ENCODE measurements around the gene PDE1A. TPM values are rescaled to one million over a fixed set of nuclear protein-coding genes. Genes with fewer than 3 reads are reported as not detected.

PDE1A gene
- total and polyA plus RNA-seq, 2 of the 4 experiments (the other 2 are of a cell fraction): 0.24 to 0.90 TPM

- no peak overlapping the region for H2BK20ac ChIP-seq (ENCODE audit: low read depth, low read length)
- no peak overlapping the region for H2AK5ac ChIP-seq (ENCODE audit: low read depth, low read length)
- no peaks in the 10 kb centered on the region for H3K36me3 ChIP-seq (ENCODE audit: control insufficient read depth, insufficient read depth, low read length)
- no TSS peak for BruUV-seq (replicated peaks)
- CTCF ChIA-PET: interaction anchor here (0.6 kb wide), 1 partner anchor 149 kb away, joined by 3 read pairs; no protein-coding TSS in a partner anchor
- TF ChIP-seq, protein P1, sequence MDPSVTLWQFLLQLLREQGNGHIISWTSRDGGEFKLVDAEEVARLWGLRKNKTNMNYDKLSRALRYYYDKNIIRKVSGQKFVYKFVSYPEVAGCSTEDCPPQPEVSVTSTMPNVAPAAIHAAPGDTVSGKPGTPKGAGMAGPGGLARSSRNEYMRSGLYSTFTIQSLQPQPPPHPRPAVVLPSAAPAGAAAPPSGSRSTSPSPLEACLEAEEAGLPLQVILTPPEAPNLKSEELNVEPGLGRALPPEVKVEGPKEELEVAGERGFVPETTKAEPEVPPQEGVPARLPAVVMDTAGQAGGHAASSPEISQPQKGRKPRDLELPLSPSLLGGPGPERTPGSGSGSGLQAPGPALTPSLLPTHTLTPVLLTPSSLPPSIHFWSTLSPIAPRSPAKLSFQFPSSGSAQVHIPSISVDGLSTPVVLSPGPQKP (IDR thresholded peaks at IDR 0.05; ENCODE audit: borderline replicate concordance, low read depth, low read length): no peak
- no peak for TF ChIP-seq USF2 (IDR thresholded peaks at IDR 0.05; ENCODE audit: low read depth, low read length)
- TF ChIP-seq CEBPB (IDR thresholded peaks at IDR 0.05; ENCODE audit: low read depth, low read length): no peak
- TF ChIP-seq MAZ (IDR thresholded peaks at IDR 0.05; ENCODE audit: borderline replicate concordance, low read depth, low read length): no peak
- no peak for TF ChIP-seq POLR2A (IDR thresholded peaks at IDR 0.05; ENCODE audit: low read depth, low read length)
- no peak for TF ChIP-seq MAFK (IDR thresholded peaks at IDR 0.05; ENCODE audit: low read depth, low read length)
- no peak for TF ChIP-seq SMC3 (IDR thresholded peaks at IDR 0.05; ENCODE audit: low read depth, low read length)
- TF ChIP-seq NFE2L2 (IDR thresholded peaks at IDR 0.05; ENCODE audit: low read depth, low read length): no peak
- no peak for TF ChIP-seq RFX5 (IDR thresholded peaks at IDR 0.05; ENCODE audit: low read depth, low read length)
- TF ChIP-seq RAD21 (IDR thresholded peaks at IDR 0.05; ENCODE audit: low read length): no peak
- no peak for TF ChIP-seq CHD1 (IDR thresholded peaks at IDR 0.05; ENCODE audit: low read depth, low read length)
- no peak overlapping the region for H2AK9ac ChIP-seq (replicated peaks; ENCODE audit: low read depth, low read length, poor library complexity)
- H3K56ac ChIP-seq (ENCODE audit: extremely low read depth, insufficient read depth, low read length): no peak overlapping the region
- no peak overlapping the region for H3K4me3 ChIP-seq (ENCODE audit: insufficient read depth, low read depth, low read length)
- H2AFZ ChIP-seq (replicated peaks; ENCODE audit: low read length, poor library complexity): no peak overlapping the region
- no peak overlapping the region for H3K23ac ChIP-seq (ENCODE audit: low read depth, low read length)
- no peaks in the 10 kb centered on the region for H3K27me3 ChIP-seq (ENCODE audit: control insufficient read depth, insufficient read depth, low read length)
- no peak overlapping the region for H3K9ac ChIP-seq (ENCODE audit: low read depth, low read length)
- POLR2A ChIA-PET (ENCODE audit: unreplicated experiment): no interaction called here
- no peak overlapping the region for H4K8ac ChIP-seq (ENCODE audit: low read depth in 2 of 2, low read length in 2 of 2)
- no peak overlapping the region for H2BK5ac ChIP-seq (ENCODE audit: low read depth, low read length, poor library complexity, severe bottlenecking)
- WGBS, 2 experiments (ENCODE audit: extremely low coverage in 2 of 2, insufficient read length in 1 of 2): no CpG with 5 or more reads among the region's 5 CpGs
- no peak overlapping the region for H3K14ac ChIP-seq (replicated peaks; ENCODE audit: low read depth, low read length)
- H3K9me3 ChIP-seq (ENCODE audit: control insufficient read depth, insufficient read depth, low read length): no peaks in the 10 kb centered on the region
- ATAC-seq (ENCODE audit: low read depth) (no peak), DNase-seq (no peak)
- intact Hi-C loops (cut with micrococcal nuclease) (loop anchor here (10.0 kb wide), 1 partner anchor 226 kb away; no protein-coding TSS in a partner anchor), dilution Hi-C loops (cut with HindIII; ENCODE audit: low sequenced_read_pairs, unreplicated experiment) (no loop called here), in situ Hi-C loops (cut with MboI; ENCODE audit: low sequenced_read_pairs) (no loop called here)
- H3K27ac ChIP-seq (ENCODE audit: insufficient read depth, low read length): no peak overlapping the region
- H4K5ac ChIP-seq (ENCODE audit: low read depth, low read length): no peak overlapping the region
- no peaks in the 10 kb centered on the region for H4K20me1 ChIP-seq (ENCODE audit: insufficient read depth, low read length)
- H2BK15ac ChIP-seq (ENCODE audit: low read depth, low read length): no peak overlapping the region
- no peak overlapping the region for H3K4ac ChIP-seq (ENCODE audit: low read depth, low read length)
- H3K18ac ChIP-seq (ENCODE audit: low read depth, low read length): no peak overlapping the region
- H2BK120ac ChIP-seq (ENCODE audit: low read depth, low read length): no peak overlapping the region
- no peak overlapping the region for H3K4me2 ChIP-seq (ENCODE audit: low read depth, low read length)
- no peaks in the 10 kb centered on the region for H3K79me1 ChIP-seq (ENCODE audit: low read depth in 1 of 2, low read length in 2 of 2)
- H4K91ac ChIP-seq (ENCODE audit: insufficient read depth, low read depth, low read length): no peak overlapping the region
- H3K9me1 ChIP-seq (ENCODE audit: insufficient read depth, low read length): no peaks in the 10 kb centered on the region
- no peaks in the 10 kb centered on the region for H3K4me1 ChIP-seq (ENCODE audit: control insufficient read depth, insufficient read depth, low read length)
Observed at GRCh38 chr2:182420669-182421068, 6.2 kb downstream of the PDE1A start.
